CD4-positive, alpha-beta T cell treated with Interleukin-4 for 1 hour (primary cell): ENCODE measurements around the gene ZNF302.

Experiments used
- DNase-seq, 2 donors: peaks; one replicate each; pipeline ENCODE4 v3.0.0-alpha.2; 2020 to 2022

Gene ZNF302

DNA sequence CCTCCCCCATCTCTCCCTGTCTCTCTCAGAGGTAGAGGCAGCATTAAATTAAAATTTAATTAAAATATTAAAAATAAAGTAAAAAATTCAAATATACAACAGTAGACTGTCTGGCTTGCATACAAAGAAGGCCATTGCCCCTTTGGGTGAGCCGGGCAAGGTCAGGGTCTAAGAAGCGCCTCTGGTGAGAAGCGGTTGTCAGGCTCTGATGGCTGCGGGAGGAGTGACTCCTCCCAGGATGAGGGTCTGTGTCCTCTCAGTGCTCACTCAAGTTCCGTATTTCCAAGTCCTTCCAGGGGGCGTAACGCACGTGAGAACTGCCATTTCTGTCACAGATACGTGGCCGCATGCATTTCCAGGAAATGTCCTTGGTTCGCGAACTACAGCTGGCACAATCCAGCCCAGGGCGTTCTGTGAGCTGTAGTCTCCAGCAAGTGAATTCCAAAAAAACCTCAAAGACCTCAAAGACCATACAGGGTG is 55.8 kb downstream of the ZNF302 start:
- DNase-seq, result peak in 1 of 2 donors; percentile 50

DNA sequence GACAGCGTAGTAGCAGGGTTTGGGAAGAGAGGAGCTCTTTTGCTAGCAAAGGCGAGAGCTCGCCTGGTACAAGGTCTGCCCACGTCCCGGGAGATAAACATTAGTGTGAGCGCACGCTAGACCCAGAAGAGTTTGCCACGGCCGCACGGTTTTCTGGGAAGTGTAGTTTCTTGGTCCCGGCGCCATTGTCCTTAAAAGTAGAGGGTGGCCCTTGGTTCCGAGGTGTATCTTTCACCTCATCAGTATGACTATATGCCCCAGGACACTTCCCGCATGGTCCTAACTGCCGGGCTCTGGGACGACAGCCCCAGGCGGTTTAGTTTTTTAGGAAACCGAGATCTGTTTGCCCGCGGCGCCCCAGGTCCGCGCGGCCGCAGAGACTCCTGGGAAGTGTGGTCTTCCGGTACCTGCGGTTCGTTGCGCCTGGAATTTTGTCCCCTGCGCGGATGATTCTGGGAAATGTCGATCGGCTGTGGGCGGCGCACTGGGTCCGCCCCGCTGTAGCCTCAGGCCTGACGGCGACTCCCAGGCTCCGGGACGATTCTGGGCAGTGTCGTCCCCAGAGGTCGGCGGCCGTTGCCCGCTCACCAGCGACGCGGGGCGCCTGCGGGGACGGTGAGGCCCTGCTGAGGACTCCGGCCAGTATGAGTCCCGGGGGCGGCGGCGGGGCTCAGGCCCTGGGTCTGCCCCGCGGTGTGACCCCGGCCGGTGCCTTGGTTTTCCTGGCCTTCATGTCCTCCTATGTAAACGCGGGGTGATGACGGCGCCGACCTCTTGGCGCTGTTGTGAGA is 56.5 kb downstream of the ZNF302 start, which contains the start of gene ZNF181:
TSS of gene ZNF181 (plus strand) at position 498 of the 791 bp plus-strand sequence. CDS start 795 bp downstream, outside the sequence.
- peak; percentile 80 to 86 for DNase-seq

DNA sequence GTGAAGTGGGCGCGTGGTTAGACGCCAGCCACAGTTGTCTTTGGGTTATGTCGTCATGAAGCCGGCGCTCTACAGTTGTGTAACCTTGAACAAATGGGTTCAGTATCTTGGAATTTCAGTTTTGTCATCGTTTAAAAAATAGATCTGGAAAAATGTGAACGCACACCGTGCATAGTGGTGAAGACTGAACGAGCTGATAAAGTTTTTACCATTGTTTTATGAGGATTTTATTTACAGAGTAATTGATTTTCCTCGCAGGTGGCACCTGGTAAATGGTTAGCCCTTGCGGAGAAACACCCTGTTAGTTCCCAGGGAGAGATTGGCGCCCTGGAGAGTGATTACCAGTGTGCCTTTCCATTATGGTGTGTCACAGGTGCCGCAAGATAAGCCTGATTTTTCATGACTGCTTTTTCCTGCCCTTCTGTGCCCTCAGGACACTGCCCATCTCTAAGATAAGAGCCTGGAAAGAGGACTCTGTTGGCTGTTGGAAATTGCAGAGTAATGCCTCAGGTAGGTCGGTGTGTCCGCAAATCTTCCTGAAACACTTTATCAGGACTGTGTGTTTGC is 57.1 kb downstream of the ZNF302 start:
- DNase-seq, result peak in 1 of 2 donors; percentile 78
